Central memory CD4-positive, alpha-beta T cell (primary cell): ENCODE data around the gene PUDP.
"Not testable (repeated sequence)": the region's sequence is repeated elsewhere in the genome, so short reads cannot be mapped to it uniquely, and the experiment has no call there.

Experiments used
- DNase-seq: peaks from one replicate; pipeline ENCODE4 v3.0.0; 2022

PUDP gene

DNA sequence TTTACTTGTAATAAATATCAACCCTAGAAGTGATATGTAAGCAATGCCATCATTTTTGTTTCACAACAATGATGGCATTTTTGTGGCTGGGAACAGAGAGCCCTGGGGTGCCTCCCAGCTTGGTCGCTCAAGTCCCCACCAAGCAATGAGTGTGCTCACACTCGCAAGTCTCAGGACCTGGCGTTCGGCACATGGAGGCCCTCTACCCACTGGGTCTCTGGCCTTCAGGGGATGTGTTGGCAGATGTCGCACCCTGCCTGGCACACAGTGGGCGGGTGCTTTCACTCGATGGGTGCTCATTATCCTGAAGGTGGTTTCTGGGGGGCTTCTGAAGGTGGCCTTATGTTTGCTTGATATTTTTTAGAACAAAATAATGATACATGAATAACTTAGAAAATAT, 75.1 kb downstream of the PUDP start:
- no peak for DNase-seq

DNA sequence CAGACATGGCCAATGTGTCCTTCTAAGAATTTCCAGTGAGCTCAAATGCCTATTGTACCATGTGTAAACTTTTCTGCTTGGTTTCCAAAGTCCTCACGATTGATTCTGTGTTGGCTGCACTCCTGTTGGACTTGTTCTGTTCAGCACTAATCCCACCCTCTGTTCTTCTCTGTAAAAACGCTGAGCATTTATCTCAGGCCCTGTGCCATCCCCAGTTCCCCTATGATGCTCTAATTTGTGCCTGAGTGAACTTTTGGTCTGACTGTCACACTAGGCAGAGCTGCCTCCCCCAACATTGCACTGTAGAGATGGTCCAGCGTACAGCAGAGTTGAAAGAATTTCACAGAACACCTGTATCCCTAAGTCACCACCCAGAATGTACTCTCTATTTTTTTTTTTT, 76.6 kb downstream of the PUDP start:
- no peak for DNase-seq

DNA sequence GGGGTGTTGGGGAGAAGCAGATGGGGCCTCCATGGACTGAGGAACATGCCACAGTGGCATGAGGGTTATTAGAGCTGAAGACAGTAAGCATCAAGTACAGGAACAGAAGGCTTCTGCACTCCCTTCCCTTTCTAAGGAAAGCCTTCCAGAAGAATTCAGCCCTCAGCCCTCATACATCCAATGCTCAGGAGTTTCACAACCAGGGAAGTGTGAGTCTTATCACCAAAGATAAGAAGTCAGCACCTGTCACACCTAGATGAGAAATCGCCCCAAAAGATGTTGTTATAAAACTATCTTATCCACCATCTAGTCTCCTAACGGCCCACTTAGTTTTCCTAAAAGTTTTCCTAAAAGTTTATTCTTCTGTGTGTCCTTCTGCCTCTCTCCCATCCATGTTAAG, 78.4 kb downstream of the PUDP start:
- DNase-seq, result no peak

DNA sequence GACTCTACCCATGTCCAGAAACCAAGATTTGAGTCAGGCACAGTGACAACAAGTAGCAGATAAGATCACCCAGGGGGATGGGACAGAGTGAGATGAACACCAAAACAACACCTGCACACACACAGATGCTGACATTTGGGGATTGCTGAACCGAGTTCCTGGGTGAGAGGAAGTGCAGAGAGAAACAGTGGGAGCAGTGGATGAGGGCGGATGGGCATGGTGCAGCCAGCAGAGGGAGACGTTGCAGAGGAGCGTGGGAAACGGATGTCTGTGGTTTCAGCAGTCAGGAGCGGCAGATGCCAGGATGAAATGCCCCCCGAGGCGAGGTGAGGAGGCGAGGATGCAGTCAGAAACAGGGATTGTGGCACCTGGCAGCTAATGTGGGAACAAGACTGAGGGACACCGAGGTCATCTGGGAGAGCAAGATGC, 79.0 kb downstream of the PUDP start:
- DNase-seq, result no peak

DNA sequence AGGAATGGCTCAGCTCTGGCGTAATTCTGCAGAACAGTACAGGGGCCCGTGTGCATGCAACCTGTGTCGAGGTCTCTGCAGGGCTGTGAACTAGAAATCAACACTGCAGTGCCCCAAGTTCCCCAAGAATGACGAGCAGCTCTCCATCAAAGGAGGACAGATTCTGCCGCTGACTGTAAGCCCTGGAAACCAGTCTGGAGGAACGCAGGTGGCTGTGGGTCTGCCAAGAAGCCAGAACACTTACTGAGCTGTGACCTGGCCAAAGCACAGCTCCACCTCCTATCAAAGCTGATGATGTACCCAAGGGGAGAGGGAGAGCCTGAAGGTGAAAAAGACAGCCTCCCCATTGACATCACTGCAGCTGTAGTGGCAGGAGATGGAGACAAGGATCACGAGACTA, 80.7 kb downstream of the PUDP start:
- no peak for DNase-seq

DNA sequence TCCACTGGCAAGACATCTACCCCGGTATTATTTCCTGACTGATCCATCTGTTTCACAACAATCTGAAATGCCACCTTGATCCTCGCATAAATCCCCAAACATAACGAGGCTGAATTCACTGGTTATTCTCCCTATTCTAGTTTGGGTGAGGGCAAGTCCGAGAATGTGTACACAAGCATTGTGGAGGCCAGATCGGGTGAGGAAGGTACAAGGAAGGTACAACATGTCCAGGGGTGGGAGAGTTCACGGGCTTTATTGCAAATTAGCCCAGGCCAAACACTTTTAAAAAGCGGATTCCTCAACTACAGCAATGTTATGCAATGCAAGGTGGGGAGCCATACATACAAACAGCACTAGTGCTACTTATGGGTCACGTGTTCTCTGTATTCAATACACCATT, 82.5 kb downstream of the PUDP start:
- DNase-seq, result no peak

DNA sequence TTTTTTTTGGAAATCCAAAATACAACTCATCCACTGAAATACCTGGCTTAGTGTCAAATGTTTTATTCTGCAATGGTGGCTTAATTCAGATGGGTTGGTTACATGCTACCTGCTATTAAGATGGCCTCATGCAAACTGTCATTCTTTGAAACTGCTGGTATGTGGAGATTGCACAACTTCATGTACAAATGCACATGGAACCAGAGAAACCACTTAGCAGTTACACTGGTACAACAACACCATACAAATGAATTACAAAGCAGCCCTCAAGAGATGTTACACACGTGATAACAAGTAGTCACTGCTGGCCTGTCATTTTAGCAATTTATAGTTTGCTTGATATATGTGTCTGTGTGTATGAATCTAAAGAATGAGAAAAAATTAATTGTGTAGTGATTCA, 85.0 kb downstream of the PUDP start:
- no peak for DNase-seq

DNA sequence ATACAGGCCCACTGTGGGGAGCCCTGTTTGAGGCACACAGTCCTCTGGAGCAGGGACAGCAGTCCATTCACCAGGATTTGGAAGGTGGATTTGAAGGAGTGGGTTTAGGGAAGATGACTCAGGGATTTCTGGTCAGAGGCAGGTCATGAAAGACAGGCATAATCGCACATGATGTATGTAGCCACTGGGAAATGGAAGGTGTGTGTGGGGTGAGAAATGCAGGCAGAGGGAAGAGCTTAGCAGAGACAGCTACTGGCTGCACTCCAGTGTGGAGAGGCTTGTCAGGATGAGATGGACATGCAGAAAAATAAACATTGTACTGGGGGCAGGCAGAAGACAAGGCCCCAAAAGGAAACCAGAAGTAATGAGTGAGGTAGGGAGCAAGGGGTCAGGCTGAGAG, 85.7 kb downstream of the PUDP start:
- no peak for DNase-seq

DNA sequence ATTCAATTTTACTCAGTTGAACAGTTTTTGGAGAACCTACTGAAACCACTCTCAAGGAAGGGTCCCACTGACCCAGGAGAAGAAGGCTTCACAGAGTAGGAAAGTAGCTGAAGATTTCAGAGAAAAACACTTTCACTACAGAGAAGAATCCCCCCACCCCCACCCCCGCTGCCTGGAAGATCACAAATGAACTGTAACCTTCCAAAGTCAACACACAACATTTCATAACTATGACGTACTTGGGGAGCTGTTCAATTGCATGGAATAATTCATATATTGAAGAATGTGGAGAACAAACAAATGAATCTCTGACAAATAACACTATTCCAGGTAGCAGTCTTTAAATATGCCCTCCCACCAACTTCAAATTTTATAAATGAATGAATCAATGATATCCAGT, 86.5 kb downstream of the PUDP start:
- DNase-seq, result no peak

DNA sequence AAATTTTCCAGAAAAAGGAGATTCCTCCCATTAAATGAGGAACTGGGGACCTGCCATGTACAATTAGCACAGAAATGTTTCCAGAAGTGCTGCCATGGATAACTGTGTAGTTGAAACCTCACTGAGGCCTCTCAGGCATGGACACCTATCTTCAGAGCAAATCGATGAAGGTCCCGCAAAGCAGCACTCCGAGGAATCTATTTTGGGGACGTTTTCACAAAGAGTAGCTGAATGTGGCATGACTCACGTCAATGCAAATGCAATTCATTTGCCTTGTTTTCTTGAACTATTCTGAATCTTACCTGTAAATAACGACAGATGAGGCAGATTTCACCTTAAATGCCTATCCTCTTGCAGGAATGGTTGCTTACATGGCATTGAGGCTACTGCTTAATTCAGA, 87.5 kb downstream of the PUDP start:
- no peak for DNase-seq

DNA sequence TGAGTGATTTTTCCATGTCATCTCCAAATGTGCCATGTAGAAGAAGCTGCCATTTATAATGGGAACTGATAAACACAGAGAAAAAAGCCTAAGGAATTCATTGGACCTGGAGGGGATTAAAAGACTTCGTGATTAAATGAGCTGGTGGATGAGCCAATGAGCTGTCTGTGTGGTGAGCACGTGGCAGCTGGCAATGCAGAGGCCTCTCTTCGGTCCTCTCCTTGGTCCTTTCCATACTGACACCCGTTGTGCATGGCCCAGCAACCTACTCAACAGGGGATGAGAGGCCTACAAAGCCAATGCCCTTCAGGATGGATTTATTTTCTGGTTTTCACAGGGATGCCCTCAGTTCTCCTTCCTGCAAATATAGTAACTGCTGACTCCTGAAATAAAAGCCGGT, 88.1 kb downstream of the PUDP start:
- DNase-seq, result no peak

DNA sequence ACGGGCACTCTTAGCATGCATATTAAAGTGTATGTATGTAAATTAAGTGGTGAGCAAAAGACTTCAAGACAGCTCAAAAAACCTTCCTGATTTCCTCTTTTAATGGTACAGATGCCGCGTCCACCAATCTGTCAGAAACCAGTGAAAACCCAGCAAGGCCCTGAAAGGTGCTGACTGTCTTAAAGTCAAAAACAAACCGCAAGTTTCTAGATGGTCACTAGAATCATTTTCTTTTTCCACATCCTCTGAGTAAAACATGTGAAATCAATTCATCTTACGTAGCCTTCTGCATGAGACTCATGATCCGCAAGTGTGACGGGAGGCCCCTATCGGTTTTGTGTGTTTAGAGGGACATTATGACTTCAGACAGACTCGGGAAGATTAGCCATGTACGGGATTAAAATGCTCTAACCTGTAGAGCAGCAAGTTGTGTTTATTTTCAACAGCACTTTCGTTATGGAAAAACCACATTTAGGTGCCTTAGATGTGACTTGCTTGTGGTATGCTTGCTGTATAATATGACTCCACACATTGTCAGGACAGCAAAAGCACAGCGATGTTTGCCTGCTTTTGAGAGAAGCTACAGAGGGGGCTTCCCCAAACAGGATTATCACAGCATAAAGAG, 88.6 kb downstream of the PUDP start:
- DNase-seq, result no peak

DNA sequence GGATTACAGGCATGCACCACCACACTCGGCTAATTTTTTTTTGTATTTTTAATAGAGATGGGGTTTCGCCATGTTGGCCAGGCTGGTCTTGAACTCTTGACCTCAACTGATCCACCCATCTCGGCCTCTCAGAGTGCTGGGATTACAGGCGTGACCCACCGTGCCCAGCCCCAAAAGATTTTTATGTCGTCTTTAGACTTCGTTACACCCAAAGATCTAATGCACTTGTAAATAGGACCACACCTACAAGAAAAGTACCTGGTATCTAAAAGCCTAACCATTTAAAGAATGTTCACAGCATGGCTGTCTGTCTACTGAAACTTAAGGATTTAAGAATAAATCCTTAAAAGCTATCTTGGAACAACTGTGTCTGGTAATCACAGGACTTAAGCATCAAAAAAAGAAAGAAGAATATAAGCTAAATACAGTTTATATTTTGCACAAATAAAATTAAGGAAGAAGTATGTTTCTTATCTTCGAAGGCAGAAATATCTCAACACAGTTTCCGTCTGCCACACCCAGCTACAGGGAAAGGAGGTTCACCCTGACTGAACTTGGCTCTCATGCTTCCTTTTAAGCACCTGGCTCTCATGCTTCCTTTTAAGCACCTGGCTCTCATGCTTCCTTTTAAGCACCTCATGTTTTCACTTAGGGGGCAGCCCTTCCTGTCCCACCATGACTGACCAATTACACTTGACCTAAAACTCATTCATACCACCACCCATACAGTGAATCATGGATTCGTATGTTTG, 92.4 kb downstream of the PUDP start:
- DNase-seq, result no peak

DNA sequence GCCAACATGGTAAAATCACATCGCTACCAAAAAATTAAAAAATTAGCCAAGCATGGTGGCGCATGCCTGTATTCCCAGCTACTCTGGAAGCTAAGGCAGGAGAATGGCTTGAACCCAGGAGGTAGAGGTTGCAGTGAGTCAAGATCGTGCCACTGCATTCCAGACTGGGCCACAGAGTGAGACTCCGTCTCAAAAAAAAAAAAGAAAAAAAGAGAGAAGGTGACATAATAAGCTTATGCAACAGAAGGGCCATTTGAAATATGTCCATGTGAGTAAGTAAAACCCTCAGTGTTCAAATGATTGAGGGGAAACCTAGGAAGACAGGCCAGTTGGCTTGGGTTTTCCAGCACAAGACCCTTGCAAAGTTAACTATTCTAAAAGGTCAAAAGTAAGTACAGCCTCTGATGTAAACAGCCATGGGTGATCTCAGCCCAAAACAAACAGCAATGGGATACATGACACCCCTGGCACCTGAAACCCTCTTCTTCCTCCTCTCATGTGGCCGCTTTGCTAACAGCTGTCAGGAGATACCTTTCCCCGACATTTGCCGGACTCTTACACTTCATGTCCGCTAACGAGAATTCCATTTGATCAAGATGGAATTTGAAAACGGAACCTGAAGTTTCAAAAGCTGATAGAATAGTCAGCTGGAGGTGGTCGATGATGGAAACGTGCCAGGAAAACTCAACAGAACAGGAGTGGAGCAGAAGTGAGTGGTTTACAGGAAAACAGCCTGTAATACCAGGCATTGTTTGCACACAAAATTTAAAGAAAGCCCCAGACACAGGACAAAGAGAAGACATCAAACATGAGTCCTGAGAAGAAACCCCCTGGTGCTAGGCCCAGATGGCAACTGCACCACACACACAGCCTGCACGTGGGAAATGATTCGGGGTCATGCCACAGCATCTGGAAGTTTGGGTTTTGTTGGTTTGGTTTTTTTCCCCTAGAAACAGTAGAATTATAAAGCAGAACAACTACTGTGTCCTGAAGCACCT, 93.4 kb downstream of the PUDP start:
- DNase-seq, result no peak

DNA sequence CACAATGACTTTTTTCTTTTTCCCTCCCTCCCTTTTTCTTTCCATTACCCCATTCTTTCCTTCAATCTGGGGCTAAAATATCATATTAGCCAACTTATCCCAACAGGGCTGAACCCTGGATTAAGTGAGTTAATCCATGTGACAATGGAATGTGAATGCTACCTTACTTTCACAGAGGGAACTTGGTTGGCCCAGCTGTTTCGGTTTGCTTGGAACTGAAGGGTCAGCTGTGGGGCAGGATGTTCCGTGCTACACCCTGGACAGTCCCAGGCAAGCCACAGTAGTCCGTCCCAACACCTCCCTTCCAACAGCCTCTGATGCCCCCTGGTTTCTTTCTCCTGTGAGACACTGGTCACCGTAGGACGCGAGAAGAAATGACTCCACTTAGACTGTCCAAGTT, 95.4 kb downstream of the PUDP start:
- DNase-seq, result no peak

DNA sequence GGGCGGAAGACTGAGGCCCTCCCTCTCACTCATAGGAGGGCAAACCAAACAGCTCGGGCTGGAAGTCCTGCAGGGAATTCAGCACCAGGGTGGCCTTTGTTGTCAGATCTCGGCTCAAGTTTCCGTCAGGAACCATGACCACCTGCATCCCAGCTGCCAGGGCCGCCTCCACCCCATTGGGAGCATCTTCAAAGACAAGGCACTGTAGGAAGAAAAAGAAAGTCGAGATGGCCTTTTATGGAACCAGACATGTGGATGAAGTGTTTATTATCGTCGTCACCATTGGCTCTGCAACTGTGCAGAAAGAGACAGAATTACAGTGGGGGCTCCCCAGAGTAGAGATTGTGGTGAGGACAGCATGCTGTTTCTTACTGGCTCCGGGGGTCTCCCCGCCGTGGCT, 97.7 kb downstream of the PUDP start:
- DNase-seq, result no peak

DNA sequence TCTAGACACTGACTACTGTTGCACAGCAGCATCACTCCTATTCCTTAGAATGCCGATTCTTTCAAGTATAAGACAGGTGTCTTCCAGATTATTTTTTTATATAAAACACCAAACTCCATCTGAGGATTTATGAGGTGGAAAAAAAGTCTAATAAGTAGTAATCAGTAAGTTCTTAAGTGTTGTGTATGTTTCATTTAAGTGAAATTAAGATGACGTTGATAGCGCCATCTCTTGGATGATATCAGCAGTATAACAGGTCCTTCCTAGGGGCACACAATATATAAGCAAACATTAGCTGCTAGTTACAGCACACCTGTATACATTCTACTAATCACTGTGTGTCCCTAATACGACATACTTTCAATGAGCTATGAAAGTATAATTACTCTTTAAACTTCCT, 100.0 kb downstream of the PUDP start:
- no peak for DNase-seq

DNA sequence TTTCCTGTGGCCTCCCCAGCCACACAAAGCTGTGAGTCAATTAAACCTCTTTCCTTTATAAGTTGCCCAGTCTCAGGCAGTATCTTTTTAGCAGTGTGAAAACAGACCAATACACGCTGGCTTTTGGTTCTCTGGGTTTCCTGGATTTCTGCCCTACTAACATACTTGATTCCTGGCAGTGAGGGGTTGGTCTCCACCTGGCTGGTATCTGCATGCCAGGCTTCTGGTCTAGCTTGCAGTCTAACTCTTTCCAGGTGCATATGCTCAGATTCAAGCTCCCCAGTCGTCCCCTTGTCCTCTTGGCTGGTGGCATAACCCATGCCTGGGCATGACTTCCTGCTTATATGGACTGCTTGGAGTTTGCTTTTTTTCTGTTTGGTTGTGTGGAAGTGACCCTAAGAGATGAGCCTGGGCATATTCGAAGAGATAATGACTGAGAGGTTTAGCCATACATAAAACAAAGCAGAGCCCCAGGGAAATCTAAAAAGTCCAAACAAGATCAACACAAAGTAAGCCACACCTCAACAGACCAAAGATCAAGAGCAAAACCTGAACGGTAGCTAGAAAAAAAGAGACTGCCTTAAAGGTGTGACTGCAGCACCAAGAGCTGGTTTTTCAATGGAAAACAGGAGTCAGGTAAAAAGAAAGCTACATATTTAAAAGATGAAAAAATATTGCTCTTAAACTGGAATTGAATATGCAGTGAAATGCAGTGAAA, 102.6 kb downstream of the PUDP start:
- no peak for DNase-seq

DNA sequence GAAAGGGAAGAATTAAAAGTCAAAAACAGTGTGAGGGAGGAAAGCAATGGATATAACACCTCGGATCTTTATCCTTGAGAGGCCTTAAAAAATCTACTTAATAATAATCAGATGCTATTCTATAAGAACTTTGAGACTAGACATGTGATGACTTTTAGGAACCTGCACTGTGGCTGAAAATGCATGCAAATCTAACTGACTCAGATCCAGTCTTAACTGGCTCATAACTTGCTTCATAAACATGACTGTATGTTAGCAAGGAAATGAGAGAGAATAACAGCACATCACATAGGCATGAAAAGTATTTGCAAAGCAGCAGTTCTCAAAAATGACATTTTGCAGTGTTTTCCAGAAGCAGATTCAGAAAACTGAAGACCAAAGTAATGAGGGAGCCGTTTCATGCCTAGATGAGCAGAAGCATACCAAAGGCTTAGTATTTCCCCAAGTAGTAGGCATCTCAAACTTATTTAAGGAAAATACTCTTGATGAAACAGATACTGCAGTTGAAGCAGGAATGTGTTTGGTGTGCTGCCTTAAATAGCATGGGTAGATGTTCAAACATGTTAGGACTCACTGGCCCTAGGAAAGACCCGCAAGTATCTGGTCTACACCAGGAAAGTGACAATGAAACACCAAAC, 104.0 kb downstream of the PUDP start:
- DNase-seq, result not testable (repeated sequence)

DNA sequence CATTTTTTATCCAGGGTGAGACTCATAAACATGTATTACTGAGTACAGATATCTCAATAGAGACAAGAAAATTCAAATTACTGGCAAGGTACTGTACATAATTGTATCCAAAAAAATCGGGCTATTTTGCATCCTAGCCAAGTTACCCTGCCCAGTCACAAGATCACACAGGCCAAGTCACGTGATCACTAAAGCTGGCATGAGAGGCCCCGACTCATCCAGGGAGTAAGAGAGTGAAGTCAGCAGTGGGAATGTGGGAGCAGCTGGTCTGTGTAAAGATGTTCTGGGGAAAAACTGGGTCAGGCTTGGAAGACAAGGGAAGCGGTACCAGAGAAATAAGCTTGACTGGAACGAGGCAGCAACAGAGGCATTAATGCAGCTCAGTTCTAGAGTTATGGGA, 119.7 kb downstream of the PUDP start:
- DNase-seq, result no peak

DNA sequence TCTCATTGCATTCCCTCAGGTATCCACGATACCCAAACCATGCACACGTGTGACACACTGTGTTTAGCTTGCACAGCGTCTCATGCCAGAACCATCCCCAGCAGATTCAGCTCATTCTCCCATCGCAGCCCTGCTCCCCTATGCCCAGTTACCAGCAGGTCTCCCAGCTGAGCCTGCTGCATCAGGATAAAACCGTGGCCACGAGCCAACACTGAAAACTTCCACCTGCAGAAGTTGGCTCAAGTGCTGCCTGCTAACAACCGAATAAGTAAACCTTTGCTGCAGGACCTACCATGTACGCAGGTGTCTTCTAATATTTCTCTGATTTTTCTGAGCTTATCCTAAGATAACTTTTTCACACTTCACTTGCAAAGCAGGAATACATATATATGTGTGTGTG, 120.9 kb downstream of the PUDP start:
- no peak for DNase-seq

DNA sequence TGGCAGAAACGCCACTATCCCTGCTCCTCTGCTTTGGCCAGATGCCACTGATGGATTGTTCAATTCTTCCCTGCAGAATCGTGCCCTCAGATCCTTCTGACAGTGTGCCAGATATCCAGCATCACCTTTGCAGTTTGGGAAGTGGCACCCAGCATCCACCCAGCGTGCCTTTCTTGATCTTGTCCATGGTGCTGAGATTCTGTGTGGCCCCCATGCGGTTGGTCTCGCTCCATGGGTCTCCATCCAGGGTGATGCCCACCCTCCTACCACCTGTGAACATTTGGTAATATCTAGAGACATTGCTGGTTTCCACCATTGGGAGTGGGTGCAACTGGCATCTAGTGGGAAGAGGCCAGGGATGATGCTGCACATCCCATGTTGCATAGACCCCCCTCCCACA, 121.6 kb downstream of the PUDP start:
- not testable (repeated sequence) for DNase-seq
